Measurements from ENCODE around the gene AGMO. TPM values are rescaled to one million over a fixed set of nuclear protein-coding genes. Genes with fewer than 3 reads are reported as not detected.

AGMO gene
- polyA plus RNA-seq, 3 donors: 0.26 to 2.4 (median 1.7) TPM

DNA sequence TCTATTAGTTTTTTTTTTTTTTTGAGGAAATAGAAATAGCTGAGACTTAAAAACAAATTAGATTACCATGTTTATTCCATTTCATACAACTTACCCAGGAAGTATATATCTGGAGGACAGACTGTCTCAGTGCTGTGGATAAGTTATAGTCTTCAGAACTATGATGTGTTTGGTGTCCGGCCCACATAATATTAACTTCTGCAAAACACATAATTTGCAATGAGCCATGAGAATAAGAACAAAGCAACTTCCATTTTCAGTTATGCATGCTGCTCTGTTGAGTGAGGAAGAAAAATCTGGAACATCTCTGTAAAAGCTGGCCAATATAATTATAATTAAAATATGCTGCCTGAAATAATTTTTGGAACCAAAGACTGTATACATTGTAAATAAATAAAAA, 130.9 kb downstream of the AGMO start:
- WGBS, 3 donors: 82 to 89% (median 89%) methylated on average over 1 of the region's 1 CpG
- H3K27ac ChIP-seq (ENCODE audit: low read depth, low read length): no peak overlapping the region

DNA sequence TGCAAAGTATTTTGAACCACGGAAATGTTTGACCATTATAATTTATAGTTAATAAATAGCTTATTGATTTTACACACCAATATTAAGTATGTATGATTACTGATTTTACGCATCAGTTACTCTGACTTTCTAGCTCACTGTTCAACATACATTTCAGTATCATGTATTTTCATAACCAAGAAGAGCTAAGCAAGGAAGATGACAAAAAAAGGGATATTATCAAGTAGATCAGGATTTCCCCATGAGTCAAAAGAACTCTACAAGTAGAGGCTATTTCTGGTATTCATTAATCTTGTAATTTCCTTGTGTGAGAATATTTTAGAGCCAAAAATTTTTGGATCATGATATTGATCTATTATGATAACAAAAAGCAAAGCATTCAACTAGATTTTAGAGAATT, 131.6 kb downstream of the AGMO start:
- H3K27ac ChIP-seq (ENCODE audit: low read depth, low read length): no peak overlapping the region
- WGBS, 3 donors: 86 to 95% (median 94%) methylated on average over 2 of the region's 2 CpGs

DNA sequence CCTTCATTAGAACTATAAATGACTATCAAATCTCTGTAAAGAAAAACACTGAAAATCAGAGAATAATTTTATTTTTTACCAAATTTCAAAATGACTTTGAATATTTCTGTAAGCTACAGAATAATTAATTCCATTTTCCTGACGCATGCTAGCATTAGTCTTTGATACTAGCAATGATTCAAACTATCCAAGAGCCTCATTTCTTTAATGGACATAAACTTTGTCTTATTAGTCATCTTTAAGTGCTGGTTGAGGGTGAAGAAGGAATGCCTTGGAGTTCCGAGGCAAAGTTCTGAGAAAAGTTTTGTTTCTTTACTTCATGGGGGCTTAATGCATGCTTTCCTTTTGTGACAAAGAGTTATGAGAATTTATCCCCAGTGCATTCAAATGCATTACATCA, 137.3 kb downstream of the AGMO start:
- no peak overlapping the region for H3K27ac ChIP-seq (ENCODE audit: low read depth, low read length)
- WGBS, 3 donors: 71 to 78% (median 77%) methylated on average over 2 of the region's 2 CpGs

DNA sequence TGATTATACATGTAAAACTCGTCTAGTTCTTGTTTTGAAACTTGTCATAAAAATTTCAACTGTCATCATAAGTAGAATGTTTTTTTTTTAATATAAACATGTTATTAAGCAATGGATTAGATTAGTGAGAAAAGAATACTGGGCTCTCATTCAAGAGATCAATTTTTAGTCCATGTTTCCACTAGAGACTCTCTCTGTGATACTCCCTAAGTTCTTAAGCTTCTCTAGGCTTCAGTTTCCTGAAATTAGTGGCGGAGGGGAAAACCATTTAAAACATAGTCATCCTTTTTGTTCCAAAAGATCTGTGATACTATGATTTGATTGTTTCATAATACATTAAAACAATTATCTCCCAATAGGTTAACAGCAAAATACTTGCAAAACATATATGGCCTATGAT, 142.2 kb downstream of the AGMO start:
- H3K27ac ChIP-seq (ENCODE audit: low read depth, low read length): no peak overlapping the region
- 53 to 76% (median 66%) methylated on average over 2 of the region's 2 CpGs for WGBS, 3 donors

DNA sequence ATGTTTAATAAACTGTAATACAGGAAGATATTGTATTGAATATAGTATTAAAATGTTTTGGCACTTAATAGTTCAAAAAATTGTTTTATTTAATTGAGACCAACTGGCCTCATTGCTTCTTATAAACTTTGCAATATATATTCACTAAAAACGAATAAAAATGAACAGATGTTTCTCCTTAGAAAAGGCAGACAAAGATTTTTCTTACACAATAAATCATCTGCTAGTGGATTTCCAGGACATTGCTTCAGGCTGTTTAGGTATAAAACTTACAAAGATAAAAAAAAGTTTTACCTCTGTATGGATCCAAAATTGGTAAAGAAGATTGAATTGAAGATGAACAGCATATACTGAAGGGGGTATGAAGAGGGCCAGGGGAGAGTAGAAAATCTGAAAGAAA, 143.6 kb downstream of the AGMO start:
- H3K27ac ChIP-seq (ENCODE audit: low read depth, low read length): no peak overlapping the region
- WGBS, 3 donors: 46 to 50% (median 47%) methylated on average over 1 of the region's 1 CpG

DNA sequence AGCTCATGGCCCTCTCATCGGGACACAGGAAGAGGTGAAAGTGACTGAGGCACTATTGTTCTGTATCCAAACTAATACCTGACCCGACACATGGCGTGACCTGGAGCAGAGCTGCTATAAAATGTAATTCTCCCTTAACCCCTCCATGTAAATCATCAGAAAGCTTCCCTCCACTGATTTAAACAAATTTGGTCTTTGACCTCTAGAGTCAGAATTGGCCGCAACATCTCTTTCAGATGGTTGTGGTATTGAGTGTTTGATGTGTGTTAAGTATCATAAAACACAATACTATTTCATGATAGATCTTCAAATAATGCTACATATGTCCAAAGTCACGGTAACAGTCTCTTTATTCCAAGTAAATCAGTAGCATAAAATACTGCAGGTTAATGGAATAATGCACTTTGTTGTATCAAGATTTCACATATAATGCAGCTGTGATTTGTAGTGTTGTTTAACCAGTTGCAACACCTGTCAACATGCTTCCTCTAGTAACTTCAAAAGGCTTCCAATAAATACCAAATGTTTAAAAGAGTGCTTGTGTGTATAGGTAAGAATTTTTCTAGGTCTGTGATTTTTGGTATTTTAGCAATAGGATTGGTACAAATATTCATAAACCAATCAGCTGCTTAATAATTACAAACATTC, 144.3 kb downstream of the AGMO start:
- WGBS, 3 donors: 87 to 95% (median 93%) methylated on average over 5 of the region's 5 CpGs
- H3K27ac ChIP-seq (ENCODE audit: low read depth, low read length): no peak overlapping the region

DNA sequence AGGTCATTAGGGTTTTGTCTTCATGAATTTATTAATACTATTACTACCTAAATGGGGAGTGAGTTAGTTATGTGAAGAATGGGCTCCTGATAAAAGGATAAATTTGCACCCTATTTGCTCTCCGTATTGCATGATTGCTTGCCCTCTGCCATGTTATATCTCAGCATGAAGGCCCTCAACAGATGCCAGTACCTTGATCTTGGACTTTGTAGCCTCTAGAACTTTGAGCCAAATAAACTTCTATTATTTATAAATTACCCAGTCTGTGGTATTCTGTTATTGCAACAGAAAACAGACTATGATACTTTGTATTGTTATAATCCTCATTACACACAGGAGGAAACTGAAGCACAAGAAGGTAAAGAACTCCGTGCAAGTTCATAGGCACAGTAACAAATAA, 150.8 kb downstream of the AGMO start:
- 83 to 92% (median 91%) methylated on average over 2 of the region's 2 CpGs for WGBS, 3 donors
- H3K27ac ChIP-seq (ENCODE audit: low read depth, low read length): no peak overlapping the region

DNA sequence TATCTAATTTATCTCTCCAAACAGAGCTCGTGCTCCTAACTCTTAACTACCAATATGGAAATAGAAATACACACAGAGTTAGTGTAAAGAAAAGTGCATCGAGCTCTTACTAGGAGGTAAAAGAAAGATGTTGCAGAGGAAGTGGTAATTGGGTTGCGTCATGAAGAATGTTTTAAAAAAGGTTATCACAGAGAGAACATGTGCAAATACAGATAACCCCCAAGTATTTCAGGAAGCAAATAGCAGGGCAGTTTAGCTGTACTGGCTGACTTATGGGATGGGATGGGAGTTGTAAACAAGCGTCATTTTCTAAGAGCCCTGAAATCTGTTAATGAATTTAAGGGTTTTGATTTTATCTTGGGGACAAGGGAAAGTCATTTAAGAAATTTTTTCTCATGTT, 153.9 kb downstream of the AGMO start:
- 39 to 54% (median 42%) methylated on average over 4 of the region's 4 CpGs for WGBS, 3 donors
- no peak overlapping the region for H3K27ac ChIP-seq (ENCODE audit: low read depth, low read length)

DNA sequence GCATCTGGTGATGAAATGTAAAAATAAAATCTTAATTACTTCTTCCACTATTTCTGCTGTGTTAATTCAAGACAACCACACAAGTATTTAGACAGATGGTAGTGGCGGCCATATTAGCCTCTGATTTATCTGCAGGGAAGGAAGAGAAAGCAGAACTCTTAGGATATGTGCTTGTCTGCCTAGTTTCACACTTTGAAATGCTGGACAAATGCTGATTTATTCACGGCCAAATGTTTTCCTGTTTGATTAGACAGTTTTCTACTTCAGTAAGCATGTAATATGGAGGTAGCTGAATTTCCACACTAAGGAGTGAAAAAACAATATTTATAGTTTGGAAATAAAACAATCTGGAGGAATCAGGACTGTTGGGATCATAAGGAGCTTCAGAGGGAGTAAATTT, 158.1 kb downstream of the AGMO start:
- WGBS, 3 donors: 58 to 71% (median 60%) methylated on average over 2 of the region's 2 CpGs
- no peak overlapping the region for H3K27ac ChIP-seq (ENCODE audit: low read depth, low read length)

DNA sequence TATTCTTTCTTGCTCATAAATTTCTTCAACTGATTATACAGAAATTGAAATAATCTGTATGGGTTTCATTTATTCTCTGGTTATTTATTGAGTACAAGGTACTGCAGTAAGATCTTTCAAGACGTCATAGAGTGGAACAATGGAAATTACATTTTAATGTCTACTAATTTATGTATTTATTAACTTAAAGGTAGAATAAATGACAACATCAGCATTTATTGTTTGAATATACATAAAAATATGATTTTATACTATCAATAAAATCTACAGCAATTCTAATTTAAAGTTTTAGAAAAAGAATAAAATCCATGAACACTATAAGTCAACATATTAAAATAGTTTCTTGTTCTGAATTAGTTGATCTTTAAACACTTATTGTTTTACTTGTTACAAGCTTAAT, 158.5 kb downstream of the AGMO start:
- no peak overlapping the region for H3K27ac ChIP-seq (ENCODE audit: low read depth, low read length)
- 0% methylated on average over 1 of the region's 1 CpG for WGBS, 3 donors

DNA sequence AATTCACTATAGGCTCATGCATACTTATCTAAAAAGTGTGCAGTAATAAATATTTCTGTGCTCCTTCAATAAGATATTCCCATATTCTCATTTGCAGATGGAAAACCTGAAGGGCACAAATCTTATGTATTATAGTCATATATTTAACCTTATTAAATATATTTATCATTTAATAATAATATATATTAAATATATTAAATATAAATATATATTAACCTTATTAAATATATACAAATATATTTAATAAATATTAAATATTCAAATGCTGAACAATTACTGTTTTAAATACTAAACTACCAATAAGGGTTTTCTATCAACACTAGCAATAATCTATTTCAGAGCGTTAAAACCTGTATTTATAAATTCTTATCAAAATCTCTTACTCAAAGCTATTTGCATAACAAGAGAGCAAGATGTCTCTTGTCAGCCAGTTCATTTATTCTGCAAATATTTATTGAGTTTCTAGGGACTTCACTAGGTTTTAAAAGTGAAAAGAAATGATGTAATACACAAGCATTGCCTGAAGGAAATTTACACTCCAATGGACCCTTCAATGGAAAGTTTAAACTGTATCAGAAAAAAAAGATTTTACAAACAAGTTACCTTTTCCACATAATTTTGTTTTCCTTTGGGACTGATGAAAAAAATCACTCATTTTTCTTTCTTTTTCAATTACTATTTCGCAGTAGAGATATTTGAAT, 159.2 kb downstream of the AGMO start:
- no peak overlapping the region for H3K27ac ChIP-seq (ENCODE audit: low read depth, low read length)
- 58 to 90% (median 83%) methylated on average over 2 of the region's 2 CpGs for WGBS, 3 donors

DNA sequence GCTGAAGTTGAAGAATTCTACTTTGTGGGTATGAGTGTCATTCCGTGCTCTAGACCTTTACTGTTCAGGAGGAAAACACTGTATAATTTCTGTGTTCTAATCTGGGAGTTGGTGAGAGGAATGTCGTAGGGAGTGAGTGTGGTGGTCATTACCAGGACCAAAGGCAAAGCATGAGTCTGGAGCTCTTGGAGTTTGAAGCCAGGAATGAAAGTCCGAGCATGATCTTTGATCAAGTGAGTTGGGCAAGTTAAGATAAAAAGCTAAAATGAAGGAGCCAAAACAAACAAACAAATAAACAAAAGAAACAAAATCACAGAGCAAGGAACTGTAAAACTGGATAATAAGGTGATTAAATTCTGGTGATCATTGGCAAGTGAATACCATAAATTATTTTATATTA, 161.4 kb downstream of the AGMO start:
- 58 to 90% (median 78%) methylated on average over 3 of the region's 3 CpGs for WGBS, 3 donors
- no peak overlapping the region for H3K27ac ChIP-seq (ENCODE audit: low read depth, low read length)

DNA sequence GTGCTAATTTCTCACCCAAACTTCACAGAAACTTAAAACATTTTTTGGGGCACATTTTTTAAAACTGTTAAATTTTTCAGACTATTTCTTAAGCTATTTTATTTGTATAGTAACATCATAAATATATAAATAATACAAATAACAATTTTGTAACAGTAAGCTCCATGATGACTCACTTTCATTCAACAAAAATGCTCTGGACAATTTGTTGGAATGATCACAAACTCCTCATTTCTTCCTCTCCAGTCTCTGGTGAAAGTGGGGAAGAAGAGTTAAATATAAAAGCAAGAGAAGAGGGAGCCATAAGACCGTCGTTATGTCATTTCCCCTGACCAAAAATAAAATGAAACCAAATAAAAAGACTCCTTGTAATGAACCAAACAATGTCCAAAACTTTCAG, 162.4 kb downstream of the AGMO start:
- H3K27ac ChIP-seq (ENCODE audit: low read depth, low read length): no peak overlapping the region
- 52 to 91% (median 66%) methylated on average over 2 of the region's 2 CpGs for WGBS, 3 donors

DNA sequence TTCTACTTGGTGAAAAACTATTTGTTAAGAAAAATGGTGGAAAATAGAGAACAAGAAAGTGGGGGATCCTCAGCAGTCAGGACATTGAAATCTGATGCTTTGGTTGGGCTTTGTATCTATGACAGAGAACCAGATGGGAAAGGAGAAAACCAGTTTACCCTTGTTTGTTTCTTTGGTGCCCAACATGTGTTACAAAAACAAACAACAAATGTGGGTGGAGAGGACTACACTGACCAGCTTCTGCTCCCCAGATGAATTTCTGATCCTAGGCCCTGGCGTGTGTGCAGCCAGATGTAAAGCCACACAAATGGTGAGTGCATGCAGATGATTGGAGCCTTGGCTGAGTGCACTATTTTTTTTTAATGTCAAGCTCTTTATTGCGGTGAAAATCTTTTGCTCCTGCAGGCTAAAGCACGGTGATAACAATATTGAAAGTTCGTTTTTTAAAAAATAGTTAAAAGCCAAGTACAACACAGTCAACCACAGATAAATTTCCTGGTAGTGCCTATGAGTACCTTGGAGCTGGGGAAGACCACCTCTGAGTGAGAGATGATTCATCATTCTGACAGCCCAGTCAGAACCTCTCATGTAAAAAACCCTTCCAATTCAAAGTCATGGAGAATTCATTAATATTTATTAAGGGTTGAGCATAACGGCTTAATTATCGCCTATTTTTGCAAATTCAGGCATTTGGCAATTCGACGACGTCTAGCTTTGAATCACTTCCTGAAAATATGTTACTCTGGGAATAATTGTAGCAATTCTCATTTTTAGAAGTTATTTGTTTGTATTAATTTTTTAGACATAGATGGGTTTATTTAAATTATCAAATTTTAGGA, 163.7 kb downstream of the AGMO start:
- WGBS, 3 donors: 76 to 91% (median 86%) methylated on average over 9 of the region's 9 CpGs
- no peak overlapping the region for H3K27ac ChIP-seq (ENCODE audit: low read depth, low read length)

DNA sequence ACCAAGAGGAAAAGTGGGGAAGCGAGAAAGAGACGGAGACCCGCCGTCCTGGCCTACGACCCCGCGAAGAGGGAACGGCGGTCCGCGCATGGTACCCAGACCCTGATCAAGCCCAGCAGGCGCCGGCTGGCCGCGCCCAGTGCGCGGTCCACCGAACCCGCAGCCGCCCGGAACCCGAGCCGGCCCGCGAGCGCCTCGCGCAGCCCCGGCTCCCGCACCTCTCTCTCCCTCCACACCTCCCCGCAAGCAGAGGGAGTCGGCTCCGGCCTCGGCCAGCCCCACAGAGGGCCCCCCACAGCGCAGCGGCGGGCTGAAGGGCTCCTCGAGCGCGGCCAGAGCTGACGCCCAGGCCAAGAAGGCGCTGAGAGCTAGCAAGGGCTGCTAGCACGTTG, 164.7 kb downstream of the AGMO start:
- WGBS, 3 donors: 95 to 97% (median 96%) methylated on average over 39 to 43 of the region's 43 CpGs
- H3K27ac ChIP-seq (ENCODE audit: low read depth, low read length): no peak overlapping the region

DNA sequence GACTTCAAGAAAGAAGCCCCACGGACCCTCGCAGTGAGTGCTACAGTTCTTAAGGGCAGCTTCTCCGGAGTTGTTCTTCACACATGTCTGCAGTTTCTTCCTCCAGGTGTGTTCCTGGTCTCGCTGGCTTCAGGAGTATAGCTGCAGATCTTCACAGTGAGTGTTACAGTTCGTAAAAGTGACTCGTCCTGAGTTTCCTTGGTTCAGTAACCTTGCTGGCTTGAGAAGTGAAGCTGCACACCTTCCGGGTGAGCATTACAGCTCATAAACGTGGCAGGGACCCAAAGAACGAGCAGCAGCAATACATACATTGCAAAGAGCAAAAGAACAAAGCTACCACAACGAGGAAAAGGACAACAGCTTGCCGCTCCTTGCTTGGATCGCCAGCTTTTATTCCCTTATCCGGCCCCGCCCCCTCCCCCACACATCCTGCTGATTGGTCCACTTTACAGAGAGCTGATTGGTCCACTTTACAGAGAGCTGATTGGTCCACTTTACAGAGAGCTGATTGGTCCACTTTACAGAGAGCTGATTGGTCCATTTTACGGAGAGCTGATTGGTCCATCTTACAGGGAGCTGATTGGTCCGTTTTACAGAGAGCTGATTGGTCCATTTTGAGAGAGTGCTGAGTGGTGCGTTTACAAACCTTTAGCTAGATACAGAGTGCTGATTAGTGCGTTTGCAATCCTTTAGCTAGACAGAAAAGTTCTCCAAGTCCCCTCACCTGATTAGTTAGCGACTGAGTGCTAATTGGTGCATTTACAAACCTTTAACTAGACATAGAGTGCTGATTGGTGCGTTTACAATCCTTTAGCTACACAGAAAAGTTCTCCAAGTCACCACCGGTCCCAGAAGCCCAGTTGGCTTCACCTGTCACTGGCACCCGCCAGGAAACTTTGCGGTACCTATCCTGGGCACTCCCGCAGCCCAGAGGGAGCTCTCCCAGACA, 165.3 kb downstream of the AGMO start:
- 86 to 95% (median 90%) methylated on average over 24 of the region's 24 CpGs for WGBS, 3 donors
- H3K27ac ChIP-seq (ENCODE audit: low read depth, low read length): no peak overlapping the region

DNA sequence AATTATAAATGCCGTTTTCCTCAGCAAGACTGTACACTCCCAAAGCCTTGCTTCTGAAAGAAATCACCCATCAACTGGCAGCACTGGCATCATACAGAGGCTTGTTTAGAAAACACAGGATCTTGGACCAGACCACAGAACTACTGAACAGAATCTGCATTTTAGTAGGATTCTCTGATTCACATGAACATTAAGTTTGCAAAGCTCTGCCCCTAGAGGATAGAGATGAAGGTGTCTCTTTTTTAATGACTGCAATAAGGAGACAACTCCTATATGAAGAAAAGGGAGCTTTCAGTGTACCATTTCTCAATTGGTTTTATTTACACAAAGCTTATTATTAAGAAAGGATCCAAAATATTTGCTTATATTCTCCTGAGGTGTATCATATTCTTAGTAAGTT, 172.7 kb downstream of the AGMO start:
- WGBS, 3 donors: 66 to 89% (median 88%) methylated on average over 1 of the region's 1 CpG
- H3K27ac ChIP-seq (ENCODE audit: low read depth, low read length): no peak overlapping the region

DNA sequence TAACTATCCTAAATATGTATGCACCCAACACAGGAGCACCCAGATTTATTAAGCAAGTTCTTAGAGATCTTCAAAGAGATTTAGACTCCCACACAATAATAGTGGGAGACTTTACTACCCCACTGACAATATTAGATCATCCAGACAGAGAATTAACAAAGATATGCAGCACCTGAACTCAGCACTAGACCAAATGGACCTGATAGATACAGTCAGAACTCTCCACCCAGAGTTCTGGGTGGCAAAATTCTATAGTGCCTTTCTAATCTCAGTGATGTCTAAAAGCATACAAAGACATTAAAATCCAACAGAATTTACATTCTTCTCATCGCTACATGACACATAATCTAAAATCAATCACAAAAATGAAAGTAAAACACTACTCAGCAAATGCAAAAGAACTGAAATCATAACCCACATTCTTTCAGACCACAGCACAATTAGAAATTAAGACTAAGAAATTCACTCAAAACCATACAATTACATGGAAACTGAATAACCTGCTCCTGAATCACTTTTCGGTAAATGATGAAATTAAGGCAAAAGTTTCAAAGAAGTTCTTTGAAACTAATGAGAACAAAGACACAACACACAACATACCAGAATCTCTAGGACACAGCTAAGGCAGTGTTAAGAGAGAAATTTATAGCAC, 183.2 kb downstream of the AGMO start:
- WGBS, 3 donors: 91 to 99% (median 92%) methylated on average over 2 of the region's 2 CpGs
- H3K27ac ChIP-seq (ENCODE audit: low read depth, low read length): no peak overlapping the region
